ENCODE results near the gene SLC6A6.

SLC6A6 gene

DNA sequence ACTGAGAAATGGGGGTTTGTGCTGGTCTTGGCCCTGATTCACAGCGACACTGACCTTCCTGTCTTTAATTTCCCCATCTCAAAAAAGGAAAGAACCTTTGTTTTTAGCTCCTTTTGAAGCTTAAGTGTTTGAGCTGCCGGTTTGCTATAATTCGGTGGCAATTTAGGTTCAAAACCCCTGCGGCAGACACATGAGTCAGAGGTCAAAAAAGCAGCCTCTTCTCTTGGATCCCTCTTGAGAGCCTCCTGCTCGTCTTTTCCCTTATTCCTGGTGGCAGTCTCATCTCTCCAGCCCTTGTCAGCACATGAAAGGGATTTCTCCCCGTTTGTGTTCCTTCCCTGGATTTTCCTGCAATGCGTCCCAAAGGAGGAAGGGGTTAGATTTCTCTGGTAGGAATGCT, 73.2 kb downstream of the SLC6A6 start:
- TF ChIP-seq EZH2phosphoT487 (conservative IDR thresholded peaks at IDR 0.05; ENCODE audit: low read length) (no peak), CTCF (IDR thresholded peaks at IDR 0.05; ENCODE audit: insufficient read depth, low read length, poor library complexity, severe bottlenecking) (no peak)
- H2AFZ ChIP-seq (ENCODE audit: low read depth, low read length, severe bottlenecking): no peak overlapping the region
- H3K36me3 ChIP-seq (ENCODE audit: low read length): peaks cover 3% of the 10 kb centered on the region; the same call in 1 of the 2 replicates
- no peak overlapping the region for H3K4me2 ChIP-seq (ENCODE audit: low read depth, low read length, poor library complexity, severe bottlenecking)
- no peaks in the 10 kb centered on the region for H3K27me3 ChIP-seq (ENCODE audit: low read length)
- H3F3A ChIP-seq (ENCODE audit: insufficient read depth): no peaks in the 10 kb centered on the region
- H4K20me1 ChIP-seq (ENCODE audit: low read depth, low read length): no peaks in the 10 kb centered on the region
- H3K4me3 ChIP-seq (ENCODE audit: insufficient read depth, low read length, poor library complexity, severe bottlenecking): no peak overlapping the region
- no peak overlapping the region for H3K27ac ChIP-seq (ENCODE audit: low read depth, low read length)
- H3K9me3 ChIP-seq (ENCODE audit: insufficient read depth, low read length): no peaks in the 10 kb centered on the region
- no peaks in the 10 kb centered on the region for H3K79me2 ChIP-seq (ENCODE audit: insufficient read depth, low read length)
- H3K9ac ChIP-seq (ENCODE audit: low read length): no peak overlapping the region
- no peaks in the 10 kb centered on the region for H3K9me2 ChIP-seq (replicated peaks; ENCODE audit: insufficient read depth, low read length)

- H3K9me3 ChIP-seq (ENCODE audit: insufficient read depth, low read length): no peaks in the 10 kb centered on the region
- no peaks in the 10 kb centered on the region for H3F3A ChIP-seq (ENCODE audit: insufficient read depth)
- H3K27ac ChIP-seq (ENCODE audit: low read depth, low read length): no peak overlapping the region
- no peaks in the 10 kb centered on the region for H3K9me2 ChIP-seq (replicated peaks; ENCODE audit: insufficient read depth, low read length)
- H2AFZ ChIP-seq (ENCODE audit: low read depth, low read length, severe bottlenecking): no peak overlapping the region
- no peak for TF ChIP-seq CTCF (IDR thresholded peaks at IDR 0.05; ENCODE audit: insufficient read depth, low read length, poor library complexity, severe bottlenecking)
- TF ChIP-seq EZH2phosphoT487 (conservative IDR thresholded peaks at IDR 0.05; ENCODE audit: low read length): no peak
- H3K79me2 ChIP-seq (ENCODE audit: insufficient read depth, low read length): no peaks in the 10 kb centered on the region
- no peak overlapping the region for H3K9ac ChIP-seq (ENCODE audit: low read length)
- H3K4me2 ChIP-seq (ENCODE audit: low read depth, low read length, poor library complexity, severe bottlenecking): no peak overlapping the region
- H3K36me3 ChIP-seq (ENCODE audit: low read length): peaks cover 3% of the 10 kb centered on the region; the same call in 1 of the 2 replicates
- H3K4me3 ChIP-seq (ENCODE audit: insufficient read depth, low read length, poor library complexity, severe bottlenecking): no peak overlapping the region
- H4K20me1 ChIP-seq (ENCODE audit: low read depth, low read length): no peaks in the 10 kb centered on the region
- H3K27me3 ChIP-seq (ENCODE audit: low read length): no peaks in the 10 kb centered on the region
Observed at GRCh38 chr3:14476583-14477265, 74.3 kb downstream of the SLC6A6 start.

- Histone ChIP-seq H3K27ac (ENCODE audit: low read depth, low read length) (no peak overlapping the region), H3K27me3 (ENCODE audit: low read length) (no peaks in the 10 kb centered on the region), H3K79me2 (ENCODE audit: insufficient read depth, low read length) (no peaks in the 10 kb centered on the region), H3K36me3 (ENCODE audit: low read length) (peaks cover 1% of the 10 kb centered on the region; the same call in 1 of the 2 replicates), H3K9me3 (ENCODE audit: insufficient read depth, low read length) (no peaks in the 10 kb centered on the region), H3F3A (ENCODE audit: insufficient read depth) (no peaks in the 10 kb centered on the region), H3K4me2 (ENCODE audit: low read depth, low read length, poor library complexity, severe bottlenecking) (no peak overlapping the region), H3K9me2 (replicated peaks; ENCODE audit: insufficient read depth, low read length) (no peaks in the 10 kb centered on the region), H4K20me1 (ENCODE audit: low read depth, low read length) (no peaks in the 10 kb centered on the region), H2AFZ (ENCODE audit: low read depth, low read length, severe bottlenecking) (no peak overlapping the region), H3K4me3 (ENCODE audit: insufficient read depth, low read length, poor library complexity, severe bottlenecking) (no peak overlapping the region), H3K9ac (ENCODE audit: low read length) (no peak overlapping the region)
- TF ChIP-seq EZH2phosphoT487 (conservative IDR thresholded peaks at IDR 0.05; ENCODE audit: low read length): no peak
- no peak for TF ChIP-seq CTCF (IDR thresholded peaks at IDR 0.05; ENCODE audit: insufficient read depth, low read length, poor library complexity, severe bottlenecking)
Observed at GRCh38 chr3:14477311-14477935, 75.0 kb downstream of the SLC6A6 start.

Measured in SU-DHL-6 (cell line).